AG09309 (cell line): ENCODE measurements around the gene PLA2G4C.

Experiments used
- DNase-seq: peaks from one replicate; pipeline ENCODE4 v3.0.0-alpha.2; 2010; ENCODE audit warnings: low read depth
- H3K4me3 ChIP-seq: 2 replicates; pipeline ENCODE4 v1.5.1; 2011; ENCODE audit warnings: mild to moderate bottlenecking, low read depth, low read length, moderate library complexity; ENCODE audit not compliant: control insufficient read depth
- CTCF ChIP-seq: IDR thresholded peaks from 2 replicates; pipeline ENCODE4 v1.5.1; 2011; ENCODE audit warnings: mild to moderate bottlenecking, low read depth, low read length, inconsistent platforms; ENCODE audit not compliant: insufficient read depth, control insufficient read depth; ENCODE audit errors: missing control alignments

Gene PLA2G4C

GRCh38 chr19:48025480-48025879 lies 85.1 kb downstream of the PLA2G4C start:
- DNase-seq: no peak
- no peak for TF ChIP-seq CTCF
- H3K4me3 ChIP-seq: no peak overlapping the region

GRCh38 chr19:48023518-48023917 lies 87.1 kb downstream of the PLA2G4C start:
- H3K4me3 ChIP-seq: no peak overlapping the region
- no peak for TF ChIP-seq CTCF
- no peak for DNase-seq

GRCh38 chr19:48023011-48023410 lies 87.6 kb downstream of the PLA2G4C start:
- TF ChIP-seq CTCF: no peak
- H3K4me3 ChIP-seq: no peak overlapping the region
- no peak for DNase-seq

GRCh38 chr19:48020686-48021085 lies 89.9 kb downstream of the PLA2G4C start:
- no peak for DNase-seq
- no peak for TF ChIP-seq CTCF
- no peak overlapping the region for H3K4me3 ChIP-seq

- no peak overlapping the region for H3K4me3 ChIP-seq
- TF ChIP-seq CTCF: no peak
- DNase-seq: no peak
These were observed 99.5 kb downstream of the PLA2G4C start for GRCh38 chr19:48010932-48011758.

GRCh38 chr19:48006762-48007161 lies 103.9 kb downstream of the PLA2G4C start:
- H3K4me3 ChIP-seq: no peak overlapping the region
- TF ChIP-seq CTCF: no peak
- DNase-seq: no peak
